ENCODE results near the gene RIPK1. TPM values are rescaled to one million over a fixed set of nuclear protein-coding genes. Genes with fewer than 3 reads are reported as not detected.

The RIPK1 gene
- total and polyA plus RNA-seq, 7 donors, result 5.6 to 10.6 (median 7.1) TPM

DNA sequence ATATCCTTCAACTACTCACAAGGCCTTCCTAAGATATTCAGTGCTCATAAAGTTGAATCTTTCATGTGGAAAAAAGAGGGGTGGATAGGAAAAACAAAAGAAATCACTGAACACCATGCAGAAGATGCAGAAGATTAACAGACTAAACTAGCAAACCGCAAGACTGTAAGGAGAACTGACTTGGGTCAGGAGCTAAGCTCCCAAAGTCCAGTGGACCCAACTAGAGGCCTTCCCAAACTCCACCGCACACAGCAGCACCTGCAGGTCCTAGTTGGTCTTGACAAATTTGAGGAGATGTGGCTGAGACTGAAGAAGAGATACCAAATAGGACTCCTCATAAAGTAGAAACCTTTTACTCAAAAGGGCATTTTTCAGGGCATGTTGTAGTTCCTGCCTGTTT lies 3.3 kb downstream of the RIPK1 start:
- H3K36me3 ChIP-seq (ENCODE audit: insufficient read depth in 1 of 2, low read depth in 1 of 2), result peaks cover 3 to 7% of the 10 kb centered on the region in 2 donors
- H3K27ac ChIP-seq, result no peak overlapping the region
- no peak for TF ChIP-seq CTCF (IDR thresholded peaks at IDR 0.05)
- H3K27me3 ChIP-seq (ENCODE audit: insufficient read depth in 3 of 3, low read length in 2 of 3), result no peaks in the 10 kb centered on the region
- H3K4me3 ChIP-seq, result no peak overlapping the region
- WGBS, 3 donors, result 82 to 87% (median 86%) methylated on average over 2 of the region's 2 CpGs
- intact Hi-C loops (cut with DNase I), result loop anchor here in 1 of 2 donors (10.0 kb wide), 1 partner anchor 297 kb away; no protein-coding TSS in a partner anchor
- DNase-seq, result no peak
- no peak for ATAC-seq
- peaks cover 50% of the 10 kb centered on the region for H3K4me1 ChIP-seq
- H3K9me3 ChIP-seq, result no peaks in the 10 kb centered on the region

GRCh38 chr6:3072798-3073197 lies 4.5 kb downstream of the RIPK1 start:
- ATAC-seq (no peak), DNase-seq (no peak)
- peaks cover 7 to 19% of the 10 kb centered on the region in 2 donors for H3K36me3 ChIP-seq (ENCODE audit: insufficient read depth in 1 of 2, low read depth in 1 of 2)
- peaks cover 42% of the 10 kb centered on the region for H3K4me1 ChIP-seq
- no peak overlapping the region for H3K4me3 ChIP-seq
- 56 to 73% (median 58%) methylated on average over 7 of the region's 7 CpGs for WGBS, 3 donors
- H3K27ac ChIP-seq, result no peak overlapping the region
- H3K9me3 ChIP-seq, result no peaks in the 10 kb centered on the region
- no peak for TF ChIP-seq CTCF (IDR thresholded peaks at IDR 0.05)
- H3K27me3 ChIP-seq (ENCODE audit: insufficient read depth in 3 of 3, low read length in 2 of 3), result no peaks in the 10 kb centered on the region
- intact Hi-C loops (cut with DNase I), result loop anchor here in 1 of 2 donors (10.0 kb wide), 1 partner anchor 298 kb away; no protein-coding TSS in a partner anchor

- ATAC-seq (no peak), DNase-seq (no peak)
- no peak overlapping the region for H3K27ac ChIP-seq
- no peak overlapping the region for H3K4me3 ChIP-seq
- no peaks in the 10 kb centered on the region for H3K9me3 ChIP-seq
- WGBS, 3 donors, result 88 to 98% (median 91%) methylated on average over 11 of the region's 11 CpGs
- no peak for TF ChIP-seq CTCF (IDR thresholded peaks at IDR 0.05)
- no peaks in the 10 kb centered on the region for H3K27me3 ChIP-seq (ENCODE audit: insufficient read depth in 3 of 3, low read length in 2 of 3)
- peaks cover 40% of the 10 kb centered on the region for H3K4me1 ChIP-seq
- intact Hi-C loops (cut with DNase I), result loop anchor here in 1 of 2 donors (10.0 kb wide), 1 partner anchor 299 kb away; no protein-coding TSS in a partner anchor
- H3K36me3 ChIP-seq (ENCODE audit: insufficient read depth in 1 of 2, low read depth in 1 of 2), result peaks cover 12 to 25% of the 10 kb centered on the region in 2 donors
These were observed 5.1 kb downstream of the RIPK1 start for GRCh38 chr6:3073382-3073781.

DNA sequence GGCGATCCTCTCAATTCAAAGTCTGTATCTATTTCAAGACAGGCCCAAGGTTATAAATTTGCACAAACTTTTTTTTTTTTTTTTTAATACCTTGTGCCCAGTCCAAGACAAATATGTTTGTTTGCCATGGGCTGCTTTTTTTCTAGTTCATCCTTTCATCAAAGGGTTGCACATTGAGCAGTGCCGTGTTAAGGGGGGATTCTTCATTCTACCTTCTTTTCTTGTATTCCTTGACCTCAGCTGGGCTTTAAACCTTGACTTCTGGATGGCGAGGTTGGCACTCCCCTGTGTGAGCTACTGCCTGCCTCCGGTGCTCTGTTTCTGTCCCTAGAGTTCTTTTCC lies 7.4 kb downstream of the RIPK1 start:
- intact Hi-C loops (cut with DNase I), result loop anchor here (5.0 to 10.0 kb wide), 3 partner anchors 37 to 301 kb away; partner anchors contain the start of gene BPHL (in 1 of the 2)
- no peak overlapping the region for H3K4me3 ChIP-seq
- H3K27ac ChIP-seq, result no peak overlapping the region
- ATAC-seq, result no peak
- H3K9me3 ChIP-seq, result no peaks in the 10 kb centered on the region
- TF ChIP-seq CTCF (IDR thresholded peaks at IDR 0.05), result no peak
- 71 to 77% (median 75%) methylated on average over 4 of the region's 4 CpGs for WGBS, 3 donors
- H3K4me1 ChIP-seq, result peaks cover 24% of the 10 kb centered on the region
- no peaks in the 10 kb centered on the region for H3K27me3 ChIP-seq (ENCODE audit: insufficient read depth in 3 of 3, low read length in 2 of 3)
- DNase-seq, result no peak
- H3K36me3 ChIP-seq (ENCODE audit: insufficient read depth in 1 of 2, low read depth in 1 of 2), result peaks cover 12 to 49% of the 10 kb centered on the region in 2 donors

DNA sequence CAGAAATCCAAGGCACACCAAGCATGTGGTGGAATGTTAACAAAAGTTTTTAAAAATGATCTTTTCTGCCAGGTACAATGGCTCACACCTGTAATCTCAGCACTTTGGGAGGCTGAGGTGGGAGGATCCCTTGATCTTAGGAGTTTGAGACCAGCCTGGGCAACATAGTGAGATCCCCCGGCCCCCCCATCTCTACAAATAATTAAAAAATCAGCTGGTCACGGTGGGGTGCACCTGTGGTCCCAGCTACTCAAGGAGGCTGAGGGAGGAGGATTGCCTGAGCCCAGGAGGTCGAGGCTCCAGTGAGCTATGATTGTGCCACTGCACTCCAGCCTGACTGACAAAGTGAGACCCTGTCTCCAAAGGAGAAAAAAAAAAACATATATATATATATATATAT lies 8.0 kb downstream of the RIPK1 start:
- H3K4me3 ChIP-seq, result no peak overlapping the region
- peaks cover 15 to 55% of the 10 kb centered on the region in 2 donors for H3K36me3 ChIP-seq (ENCODE audit: insufficient read depth in 1 of 2, low read depth in 1 of 2)
- DNase-seq (no peak), ATAC-seq (no peak)
- H3K27ac ChIP-seq, result no peak overlapping the region
- H3K4me1 ChIP-seq, result peaks cover 19% of the 10 kb centered on the region
- no peaks in the 10 kb centered on the region for H3K27me3 ChIP-seq (ENCODE audit: insufficient read depth in 3 of 3, low read length in 2 of 3)
- H3K9me3 ChIP-seq, result no peaks in the 10 kb centered on the region
- WGBS, 3 donors, result 84 to 91% (median 90%) methylated on average over 3 of the region's 3 CpGs
- no peak for TF ChIP-seq CTCF (IDR thresholded peaks at IDR 0.05)
- intact Hi-C loops (cut with DNase I), result loop anchor here (5.0 to 10.0 kb wide), 3 partner anchors 36 to 302 kb away; partner anchors contain the start of gene BPHL (in 1 of the 2)
